ENCODE measurements around the gene LHFPL3. TPM values are rescaled to one million over a fixed set of nuclear protein-coding genes. Genes with fewer than 3 reads are reported as not detected.

LHFPL3 gene
- total and polyA plus RNA-seq, 2 of the 13 experiments (the other 11 are each of a cell fraction or from before 2014, with no cell fraction given) = not detected

- POLR2A ChIA-PET = no interaction called here
Observed at GRCh38 chr7:104679085-104679484, 350.7 kb downstream of the LHFPL3 start.

More at GRCh38 chr7:104679085-104679484, 350.7 kb downstream of the LHFPL3 start:
- H3K27ac ChIP-seq (ENCODE audit: extremely low read length, insufficient read depth, low read length) = no peak overlapping the region
- intact Hi-C loops (cut with micrococcal nuclease; ENCODE audit: unreplicated experiment) (loop anchor here (5.0 kb wide), 1 partner anchor 1092 kb away; no protein-coding TSS in a partner anchor), in situ Hi-C loops (cut with HindIII; ENCODE audit: extremely low pct_ligation_motif_present, low pct_unique_long_range_greater_than_20kb) (no loop called here)
- DNase-seq (ENCODE audit: low spot score) (no peak), FAIRE-seq (no peak), ATAC-seq (no peak)
- H4K20me1 ChIP-seq (ENCODE audit: insufficient read depth, low read length) = no peaks in the 10 kb centered on the region
- no peaks in the 10 kb centered on the region for H3K4me1 ChIP-seq (ENCODE audit: insufficient read depth, low read length)
- no peak overlapping the region for H2AFZ ChIP-seq (ENCODE audit: low read length)
- no peaks in the 10 kb centered on the region for H3K79me2 ChIP-seq (ENCODE audit: insufficient read depth, low read length)
- no TSS peak for BruUV-seq (replicated peaks)
- H3K4me3 ChIP-seq (replicated peaks in 1 of 3; ENCODE audit: insufficient read depth in 1 of 3, low read depth in 2 of 3, low read length in 3 of 3) = no peak overlapping the region
- TF ChIP-seq BRCA1 (CRISPR knock-in tag; IDR thresholded peaks at IDR 0.05) (no peak), ZKSCAN8 (CRISPR knock-in tag; IDR thresholded peaks at IDR 0.05; ENCODE audit: borderline replicate concordance) (no peak), ZSCAN20 (CRISPR knock-in tag; IDR thresholded peaks at IDR 0.05; ENCODE audit: borderline replicate concordance) (no peak), ZSCAN31 (CRISPR knock-in tag; IDR thresholded peaks at IDR 0.05; ENCODE audit: low read depth) (no peak), ZNF644 (CRISPR knock-in tag; IDR thresholded peaks at IDR 0.05; ENCODE audit: low read depth) (no peak), ZNF761 (CRISPR knock-in tag; conservative IDR thresholded peaks at IDR 0.05) (no peak), ELF3 (CRISPR knock-in tag; IDR thresholded peaks at IDR 0.05) (no peak), SMARCC2 (IDR thresholded peaks at IDR 0.05) (no peak), POLR2G (IDR thresholded peaks at IDR 0.05; ENCODE audit: low read depth, low read length) (no peak), ZNF264 (CRISPR knock-in tag; IDR thresholded peaks at IDR 0.05) (no peak), ZNF225 (CRISPR knock-in tag; IDR thresholded peaks at IDR 0.05) (no peak), TSC22D2 (CRISPR knock-in tag; IDR thresholded peaks at IDR 0.05; ENCODE audit: borderline replicate concordance) (no peak), XBP1 (CRISPR knock-in tag; IDR thresholded peaks at IDR 0.05) (no peak), MYPOP (CRISPR knock-in tag; IDR thresholded peaks at IDR 0.05) (no peak), HMG20B (CRISPR knock-in tag; conservative IDR thresholded peaks at IDR 0.05) (no peak), POGZ (CRISPR knock-in tag; IDR thresholded peaks at IDR 0.05) (no peak), ZMAT5 (CRISPR knock-in tag; IDR thresholded peaks at IDR 0.05; ENCODE audit: borderline replicate concordance, low read depth) (no peak), SAP130 (CRISPR knock-in tag; IDR thresholded peaks at IDR 0.05; ENCODE audit: low read depth) (no peak)
- no peak overlapping the region for H3K9ac ChIP-seq (ENCODE audit: insufficient read depth, low read depth, low read length)
- no peaks in the 10 kb centered on the region for H3K36me3 ChIP-seq (replicated peaks in 1 of 2; ENCODE audit: control insufficient read depth in 1 of 2, insufficient read depth in 2 of 2, low read length in 2 of 2)
- CTCF ChIA-PET (ENCODE audit: low intra/inter-chr PET ratio, low total read pairs) = no interaction called here
- H3K9me3 ChIP-seq (ENCODE audit: low read length) = no peaks in the 10 kb centered on the region
- WGBS (ENCODE audit: low lambda C conversion rate) = 0% methylated on average over 1 of the region's 1 CpG
- no peak overlapping the region for H3K4me2 ChIP-seq (ENCODE audit: low read depth, low read length)
- peaks cover 0 to 12% of the 10 kb centered on the region in 2 experiments; a peak in 2 of 5 replicates for H3K27me3 ChIP-seq (ENCODE audit: control insufficient read depth in 1 of 2, insufficient read depth in 2 of 2, low read length in 2 of 2)
